22Rv1 (cell line): ENCODE measurements around the gene CRYM.

Source experiments
- CTCF ChIP-seq: fragments of 450-650 bp; IDR thresholded peaks from 2 replicates; pipeline ENCODE4 v1.5.1; 2017; ENCODE audit warnings: mild to moderate bottlenecking
- ZFX ChIP-seq: fragments of 450-650 bp; IDR thresholded peaks from 2 replicates; pipeline ENCODE4 v1.6.1; 2017; ENCODE audit warnings: antibody characterized with exemption, borderline replicate concordance

DNA sequence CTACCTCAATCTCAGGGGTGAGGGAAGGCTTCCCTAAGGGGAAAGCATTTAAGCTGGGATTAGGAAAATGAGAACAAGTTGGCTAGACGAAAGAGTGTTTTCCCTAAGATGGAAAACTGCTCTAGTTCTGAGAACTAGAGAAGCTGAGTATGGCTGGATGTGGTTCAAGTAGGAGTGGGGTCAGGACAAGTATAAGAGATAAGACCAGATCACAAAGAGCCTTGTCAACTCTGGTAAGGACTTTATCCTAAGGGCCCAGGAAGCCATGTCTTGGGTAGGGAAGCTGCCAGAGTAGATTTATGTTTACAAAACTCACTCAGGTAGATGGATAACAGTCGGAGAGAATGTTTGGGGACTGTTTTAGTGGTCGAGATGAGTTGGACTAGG, 42.9 kb downstream of the CRYM start:
- TF ChIP-seq CTCF (no peak), ZFX (no peak)
